GM19240 (cell line): Measurements from ENCODE around the gene LRRC47.

Source experiments
- DNase-seq: peaks from one replicate; pipeline ENCODE4 v3.0.0; 2011; ENCODE audit warnings: low spot score; ENCODE audit not compliant: insufficient read length

LRRC47 gene

DNA sequence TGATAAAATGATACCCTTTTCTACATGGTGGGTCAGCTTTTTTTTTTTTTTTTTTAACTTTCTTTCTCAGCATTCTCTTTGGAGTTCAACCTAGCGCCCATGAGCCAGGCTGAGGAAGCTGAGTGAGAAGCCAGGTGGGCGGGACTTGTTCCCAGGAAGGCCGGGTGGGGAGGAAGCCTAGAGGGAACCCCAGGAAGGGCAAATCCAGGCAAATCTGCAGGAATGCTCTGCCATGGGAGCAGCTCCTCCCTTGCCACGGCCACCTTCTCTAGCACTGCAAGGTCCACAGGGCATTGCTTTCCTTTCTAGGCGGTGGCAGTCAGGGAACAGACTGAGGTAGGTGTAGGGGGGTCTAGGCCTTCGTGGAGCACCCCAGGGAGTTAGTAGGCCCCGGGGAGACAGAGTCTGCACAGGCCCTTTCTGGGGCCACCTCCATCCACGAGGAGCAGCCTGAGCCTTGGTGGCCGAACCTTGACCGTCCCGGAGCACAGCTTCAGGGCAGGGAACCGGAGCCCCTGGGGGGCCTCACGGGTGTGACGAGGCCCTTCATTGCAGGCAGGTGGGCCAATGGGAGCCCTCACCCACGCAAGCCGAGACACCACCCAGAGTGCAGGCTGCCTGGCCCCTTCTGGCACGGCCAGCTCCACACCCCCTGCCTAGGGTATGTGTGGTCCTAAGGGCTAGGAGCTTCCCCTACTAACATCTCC is 62.3 kb downstream of the LRRC47 start:
- DNase-seq: no peak

DNA sequence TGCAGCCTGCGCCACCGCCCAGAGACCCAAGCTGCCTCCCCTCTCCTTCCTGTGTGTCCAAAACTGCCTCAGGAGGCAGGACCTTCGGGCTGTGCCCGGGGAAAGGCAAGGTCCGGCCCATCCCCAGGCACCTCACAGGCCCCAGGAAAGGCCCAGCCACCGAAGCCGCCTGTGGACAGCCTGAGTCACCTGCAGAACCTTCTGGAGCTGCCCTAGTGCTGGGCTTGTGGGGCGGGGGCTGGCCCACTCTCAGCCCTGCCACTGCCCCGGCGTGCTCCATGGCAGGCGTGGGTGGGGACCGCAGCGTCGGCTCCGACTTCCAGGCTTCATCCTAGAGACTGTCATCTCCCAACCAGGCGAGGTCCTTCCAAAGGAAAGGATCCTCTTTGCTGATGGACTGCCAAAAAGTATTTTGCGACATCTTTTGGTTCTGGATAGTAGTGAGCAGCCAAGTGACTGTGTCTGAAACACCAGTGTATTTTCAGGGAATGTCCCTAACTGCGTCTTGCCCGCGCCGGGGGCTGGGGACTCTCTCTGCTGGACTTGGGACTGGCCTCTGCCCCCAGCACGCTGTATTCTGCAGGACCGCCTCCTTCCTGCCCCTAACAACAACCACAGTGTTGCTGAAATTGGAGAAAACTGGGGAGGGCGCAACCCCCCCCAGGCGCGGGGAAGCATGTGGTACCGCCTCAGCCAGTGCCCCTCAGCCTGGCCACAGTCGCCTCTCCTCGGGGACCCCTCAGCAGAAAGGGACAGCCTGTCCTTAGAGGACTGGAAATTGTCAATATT is 63.0 kb downstream of the LRRC47 start:
- no peak for DNase-seq

DNA sequence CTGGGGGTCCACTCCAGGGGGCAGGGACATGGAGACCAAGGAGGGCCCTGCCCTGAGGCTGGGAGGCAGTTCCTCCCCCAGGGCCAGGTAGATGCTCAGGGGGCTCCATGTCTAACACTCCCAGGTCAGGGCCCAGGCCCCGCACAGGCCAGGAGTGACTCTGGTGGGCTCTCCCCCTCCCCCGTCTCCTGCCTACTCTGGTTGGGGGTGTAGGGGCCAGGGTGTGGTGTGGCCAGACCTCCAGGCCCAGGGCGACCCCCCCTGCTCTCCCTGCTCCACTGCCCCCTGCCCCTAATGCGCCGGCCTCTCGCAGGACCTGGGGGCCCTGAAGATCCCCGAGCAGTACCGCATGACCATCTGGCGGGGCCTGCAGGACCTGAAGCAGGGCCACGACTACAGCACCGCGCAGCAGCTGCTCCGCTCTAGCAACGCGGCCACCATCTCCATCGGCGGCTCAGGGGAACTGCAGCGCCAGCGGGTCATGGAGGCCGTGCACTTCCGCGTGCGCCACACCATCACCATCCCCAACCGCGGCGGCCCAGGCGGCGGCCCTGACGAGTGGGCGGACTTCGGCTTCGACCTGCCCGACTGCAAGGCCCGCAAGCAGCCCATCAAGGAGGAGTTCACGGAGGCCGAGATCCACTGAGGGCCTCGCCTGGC is 63.7 kb downstream of the LRRC47 start:
- no peak for DNase-seq

DNA sequence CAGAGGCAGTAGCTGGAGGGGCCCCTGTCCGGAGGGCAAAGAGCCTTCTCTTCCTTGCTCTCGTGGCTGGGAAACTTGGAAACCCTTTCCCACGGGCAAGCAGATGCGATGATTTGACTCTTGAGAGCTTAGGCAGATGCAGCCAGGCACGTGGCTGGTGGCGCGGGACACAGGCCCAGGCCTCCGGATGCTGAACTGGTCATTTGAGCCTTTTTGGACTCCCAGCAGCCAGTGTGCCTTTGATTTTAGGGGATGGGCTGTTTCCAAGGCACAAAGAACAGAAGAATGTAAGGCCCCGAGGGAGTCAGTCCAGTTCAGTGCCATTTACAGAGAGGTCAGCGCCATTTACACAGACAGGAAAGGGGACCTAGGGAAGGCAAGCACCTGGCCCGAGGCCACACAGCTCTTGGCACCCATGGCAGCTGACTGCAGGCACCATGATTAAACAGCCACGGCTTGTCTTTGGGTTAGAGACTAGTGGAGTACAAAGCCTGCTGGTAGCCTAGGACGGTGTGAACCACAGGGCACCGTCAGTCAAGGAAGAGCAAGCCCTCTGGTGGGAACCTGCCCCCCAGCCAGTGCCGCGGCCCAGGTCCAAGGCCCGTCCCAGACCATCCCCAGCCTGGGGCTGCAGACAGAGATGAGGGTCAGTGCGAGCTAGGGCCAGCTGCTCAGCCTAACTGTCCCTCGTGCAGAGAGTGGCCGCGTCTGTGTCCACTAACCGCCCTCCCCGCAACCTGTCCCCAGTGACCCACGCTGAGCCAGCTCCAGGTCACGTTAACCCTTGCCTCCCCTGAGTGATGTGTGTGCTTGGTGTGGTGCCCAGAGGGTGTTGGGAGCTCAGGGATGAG is 64.5 kb downstream of the LRRC47 start:
- no peak for DNase-seq

DNA sequence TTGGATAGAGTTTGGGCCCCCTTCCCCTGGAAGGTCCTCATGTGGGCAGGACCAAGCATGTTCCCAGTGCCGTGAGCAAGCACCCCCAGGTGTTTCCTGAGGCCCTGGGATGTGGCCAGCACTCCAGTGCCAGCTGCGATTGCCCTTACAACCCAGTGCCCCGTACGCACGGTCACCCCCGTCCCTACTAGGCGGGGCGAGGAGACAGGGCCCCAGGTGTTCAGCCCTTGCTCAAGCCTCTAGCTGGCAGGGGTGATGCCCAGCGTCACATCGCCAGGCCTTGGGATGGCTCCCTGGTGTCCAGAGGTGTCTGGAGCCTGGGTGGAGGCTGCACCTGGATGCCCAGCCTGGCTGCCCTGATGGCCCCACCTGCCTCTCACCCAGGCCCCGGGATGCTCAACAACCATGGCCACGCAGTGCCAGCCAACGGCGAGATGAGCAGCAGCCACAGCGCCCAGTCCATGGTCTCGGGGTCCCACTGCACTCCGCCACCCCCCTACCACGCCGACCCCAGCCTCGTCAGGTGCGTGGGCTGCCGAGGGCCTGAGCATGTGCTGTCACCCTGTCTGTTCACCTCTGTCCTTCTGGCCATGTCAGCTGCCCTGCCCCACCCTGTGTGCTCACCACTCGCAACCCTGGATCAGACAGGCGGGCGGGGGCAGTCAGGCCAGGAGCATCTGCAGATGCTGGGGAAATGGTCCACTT is 65.6 kb downstream of the LRRC47 start:
- DNase-seq: no peak

DNA sequence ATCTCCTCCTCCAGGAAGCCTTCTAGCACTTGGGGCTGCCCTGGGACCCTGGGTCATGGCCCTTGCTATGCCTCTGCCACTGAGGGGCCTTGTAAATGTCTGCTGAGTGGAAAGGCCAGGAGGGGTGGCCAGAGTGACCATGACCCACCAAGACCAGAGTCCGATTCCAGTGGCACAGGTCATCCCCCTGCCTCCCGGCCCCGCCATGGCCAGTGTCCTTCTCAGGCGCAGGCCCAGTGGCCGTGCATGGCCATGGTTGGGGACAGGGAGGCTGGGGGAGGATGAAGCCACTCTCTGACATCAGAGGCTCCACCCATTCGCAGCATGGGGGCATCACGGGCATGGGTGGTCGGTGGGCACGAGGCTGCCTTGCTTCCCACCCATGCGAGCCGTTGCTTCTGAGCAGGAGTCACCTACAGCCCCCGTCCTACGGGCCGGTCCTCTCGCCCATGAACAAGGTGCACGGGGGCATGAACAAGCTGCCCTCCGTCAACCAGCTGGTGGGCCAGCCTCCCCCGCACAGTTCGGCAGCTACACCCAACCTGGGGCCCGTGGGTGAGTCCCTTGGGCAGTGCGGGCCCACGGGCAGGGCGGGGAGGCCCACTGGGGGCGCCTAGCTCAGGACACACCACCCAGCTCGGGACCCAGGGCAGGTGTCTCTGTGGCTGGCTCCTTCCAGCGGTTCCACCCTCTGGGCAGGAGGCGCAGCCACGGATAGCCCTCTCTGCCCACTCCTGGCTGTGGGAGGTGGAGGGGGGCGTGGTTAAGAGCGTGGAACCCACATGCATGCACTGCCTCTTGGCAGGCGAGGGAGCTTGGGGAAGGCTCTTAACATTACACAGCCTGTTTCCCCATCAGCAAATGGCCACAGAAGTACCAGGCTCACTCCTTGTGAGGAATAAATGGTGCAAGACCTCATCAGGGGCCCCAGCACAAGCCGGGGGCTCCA is 66.4 kb downstream of the LRRC47 start:
- no peak for DNase-seq
